Neural cell (in vitro differentiated cells): ENCODE measurements around the gene CHML. TPM values are rescaled to one million over a fixed set of nuclear protein-coding genes. Genes with fewer than 3 reads are reported as not detected.

Source experiments
- H2AFZ ChIP-seq: fragments of 200-600, 300-800 bp; sonication (generic), shearing (Covaris generic); 2 replicates; pipeline ENCODE4 v1.6.0; 2014; ENCODE audit warnings: low read depth, mild to moderate bottlenecking, antibody characterized with exemption, low read length, moderate library complexity
- H3F3A ChIP-seq: fragments of 200-600 bp; shearing (Covaris generic); 2 replicates; pipeline ENCODE4 v1.6.1; 2016; ENCODE audit warnings: mild to moderate bottlenecking, moderate library complexity, mixed read lengths, antibody characterized with exemption, low read length; ENCODE audit not compliant: insufficient read depth, poor library complexity, severe bottlenecking
- H3K27ac ChIP-seq: fragments of 200-600, 300-800 bp; sonication (generic), shearing (Covaris generic); 2 replicates; pipeline ENCODE4 v1.5.1; 2014; ENCODE audit warnings: mild to moderate bottlenecking, low read length, moderate library complexity
- H3K27me3 ChIP-seq: fragments of 300-800, 200-600 bp; sonication (generic), shearing (Covaris generic); 2 replicates; pipeline ENCODE4 v1.6.0; 2014; ENCODE audit warnings: mild to moderate bottlenecking, low read depth, low read length, moderate library complexity; ENCODE audit not compliant: insufficient read depth
- H3K36me3 ChIP-seq: fragments of 300-800, 200-600 bp; sonication (generic), shearing (Covaris generic); 2 replicates; pipeline ENCODE4 v1.5.1; 2014; ENCODE audit warnings: mild to moderate bottlenecking, antibody characterized with exemption, low read length, moderate library complexity; ENCODE audit not compliant: insufficient read depth
- H3K4me2 ChIP-seq: fragments of 300-800, 200-600 bp; sonication (generic), shearing (Covaris generic); 2 replicates; pipeline ENCODE4 v1.6.0; 2014; ENCODE audit warnings: mild to moderate bottlenecking, low read length
- H3K4me3 ChIP-seq: fragments of 300-800, 200-600 bp; sonication (generic), shearing (Covaris generic); 2 replicates; pipeline ENCODE4 v1.5.1; 2014; ENCODE audit warnings: mild to moderate bottlenecking, low read length, moderate library complexity
- H3K79me2 ChIP-seq: fragments of 200-600 bp; shearing (Covaris generic); replicated peaks from 2 replicates; pipeline ENCODE4 v1.6.0; 2014; ENCODE audit warnings: mild to moderate bottlenecking, low read length, moderate library complexity; ENCODE audit not compliant: insufficient read depth
- H3K9ac ChIP-seq: fragments of 300-800, 200-600 bp; sonication (generic), shearing (Covaris generic); 2 replicates; pipeline ENCODE4 v1.6.1; 2016; ENCODE audit warnings: mild to moderate bottlenecking, low read length, mixed read lengths
- H3K9me2 ChIP-seq: fragments of 200-600 bp; shearing (Covaris generic); 2 replicates; pipeline ENCODE4 v1.6.1; 2016; ENCODE audit warnings: mild to moderate bottlenecking, low read length, mixed read lengths; ENCODE audit not compliant: insufficient read depth
- H3K9me3 ChIP-seq: fragments of 200-600, 300-800 bp; sonication (generic), shearing (Covaris generic); 2 replicates; pipeline ENCODE4 v1.6.1; 2016; ENCODE audit warnings: mild to moderate bottlenecking, mixed run types, low read length, moderate library complexity, mixed read lengths
- H4K20me1 ChIP-seq: fragments of 200-600 bp; shearing (Covaris generic); 2 replicates; pipeline ENCODE4 v1.6.1; 2016; ENCODE audit warnings: mild to moderate bottlenecking, mixed run types; ENCODE audit not compliant: insufficient read depth
- CTCF ChIP-seq: fragments of 450-650 bp; IDR thresholded peaks from 2 replicates; pipeline ENCODE4 v1.5.1; 2014; ENCODE audit warnings: antibody characterized with exemption, mild to moderate bottlenecking, moderate library complexity; ENCODE audit not compliant: poor library complexity, severe bottlenecking
- EP300 ChIP-seq: fragments of 450-650 bp; conservative IDR thresholded peaks from 2 replicates; pipeline ENCODE4 v1.6.1; 2014; ENCODE audit warnings: antibody characterized with exemption, mild to moderate bottlenecking, moderate library complexity; ENCODE audit not compliant: poor library complexity, severe bottlenecking
- EZH2 ChIP-seq: fragments of 200-600, 300-800 bp; shearing (Covaris generic), sonication (generic); IDR thresholded peaks from 2 replicates; pipeline ENCODE4 v1.6.1; 2014; ENCODE audit warnings: antibody characterized with exemption, low read length, borderline replicate concordance, mild to moderate bottlenecking; ENCODE audit not compliant: insufficient read depth, poor library complexity, severe bottlenecking
- MXI1 ChIP-seq: fragments of 450-650 bp; conservative IDR thresholded peaks from 2 replicates; pipeline ENCODE4 v1.6.1; 2014; ENCODE audit warnings: antibody characterized with exemption, mild to moderate bottlenecking; ENCODE audit not compliant: poor library complexity, severe bottlenecking
- POLR2AphosphoS5 ChIP-seq: IDR thresholded peaks from 2 replicates; pipeline ENCODE4 v1.6.1; 2012
- RAD21 ChIP-seq: fragments of 450-650 bp; conservative IDR thresholded peaks from 2 replicates; pipeline ENCODE4 v1.6.1; 2014; ENCODE audit warnings: antibody characterized with exemption, mild to moderate bottlenecking, moderate library complexity
- REST ChIP-seq: IDR thresholded peaks from 2 replicates; pipeline ENCODE4 v1.6.1; 2012; ENCODE audit warnings: borderline replicate concordance
- SMC3 ChIP-seq: fragments of 450-650 bp; conservative IDR thresholded peaks from 2 replicates; pipeline ENCODE4 v1.6.1; 2014; ENCODE audit warnings: antibody characterized with exemption, mild to moderate bottlenecking, moderate library complexity; ENCODE audit not compliant: poor library complexity
- TAF1 ChIP-seq: IDR thresholded peaks from 2 replicates; pipeline ENCODE4 v1.6.1; 2012; ENCODE audit warnings: low read depth
- polyA plus RNA-seq: library from polyadenylated mRNA; depleted of rRNA; stranded (reverse); fragments of >200 nt; gene quantifications from 2 replicates; pipeline ENCODE4 v1.2.3, GENCODE V29; 2014

CHML gene
- polyA plus RNA-seq, 1 donor from 2014 or later, result 18.5 TPM

GRCh38 chr1:241638909-241639622 is 1.1 kb downstream of the CHML start:
- H3K27ac ChIP-seq, result no peak overlapping the region
- H3K9me3 ChIP-seq, result no peaks in the 10 kb centered on the region
- H3K4me3 ChIP-seq, result peak overlapping the region; percentile 84
- H3K9ac ChIP-seq, result peak overlapping the region; percentile 69
- H3K9me2 ChIP-seq, result no peaks in the 10 kb centered on the region
- no peak for TF ChIP-seq CTCF
- no peak for TF ChIP-seq POLR2AphosphoS5
- TF ChIP-seq MXI1, result no peak
- TF ChIP-seq EP300, result no peak
- TF ChIP-seq TAF1, result no peak
- no peak for TF ChIP-seq EZH2
- TF ChIP-seq SMC3, result no peak
- TF ChIP-seq RAD21, result no peak
- TF ChIP-seq REST, result no peak
- H3K79me2 ChIP-seq, result peaks cover 18% of the 10 kb centered on the region
- no peaks in the 10 kb centered on the region for H3K27me3 ChIP-seq
- peak overlapping the region; percentile 81 for H3K4me2 ChIP-seq
- H3F3A ChIP-seq, result no peaks in the 10 kb centered on the region
- peak overlapping the region; percentile 22 for H2AFZ ChIP-seq
- no peaks in the 10 kb centered on the region for H4K20me1 ChIP-seq
- H3K36me3 ChIP-seq, result peaks cover 13% of the 10 kb centered on the region

GRCh38 chr1:241638099-241638682 is 2.0 kb downstream of the CHML start:
- no peaks in the 10 kb centered on the region for H3K9me3 ChIP-seq
- no peaks in the 10 kb centered on the region for H4K20me1 ChIP-seq
- H3K9me2 ChIP-seq, result no peaks in the 10 kb centered on the region
- no peaks in the 10 kb centered on the region for H3K27me3 ChIP-seq
- H3K27ac ChIP-seq, result no peak overlapping the region
- H3K4me3 ChIP-seq, result peak overlapping the region; percentile 84
- TF ChIP-seq SMC3 (no peak), POLR2AphosphoS5 (no peak), EP300 (no peak)
- H3K79me2 ChIP-seq, result peaks cover 26% of the 10 kb centered on the region
- H3F3A ChIP-seq, result no peaks in the 10 kb centered on the region
- no peak overlapping the region for H3K9ac ChIP-seq
- H3K4me2 ChIP-seq, result peak overlapping the region; percentile 81
- peaks cover 13% of the 10 kb centered on the region for H3K36me3 ChIP-seq
- no peak overlapping the region for H2AFZ ChIP-seq
